Measurements from ENCODE around the gene OCA2.

DNA sequence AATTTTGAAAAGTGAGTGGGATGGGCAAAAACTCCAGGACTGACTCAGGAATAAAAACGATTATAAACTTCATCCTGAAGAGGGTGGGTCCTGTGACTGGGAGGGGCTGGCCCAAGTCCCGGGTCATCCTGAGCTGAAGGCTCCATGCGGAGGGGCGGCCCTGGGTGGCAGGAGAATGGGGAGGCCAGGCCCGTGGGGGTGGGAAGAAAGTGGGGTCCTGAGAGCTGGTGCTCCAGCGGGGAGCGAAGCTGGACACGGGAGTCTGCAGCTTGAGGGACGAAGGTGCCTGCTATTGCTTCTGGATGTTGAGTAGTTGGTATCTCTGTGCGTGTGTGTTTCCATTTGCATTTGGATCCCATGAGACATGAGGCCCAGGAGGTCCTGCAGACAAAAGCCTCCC, 4.7 kb upstream of the OCA2 start:
- TF ChIP-seq, protein P1, sequence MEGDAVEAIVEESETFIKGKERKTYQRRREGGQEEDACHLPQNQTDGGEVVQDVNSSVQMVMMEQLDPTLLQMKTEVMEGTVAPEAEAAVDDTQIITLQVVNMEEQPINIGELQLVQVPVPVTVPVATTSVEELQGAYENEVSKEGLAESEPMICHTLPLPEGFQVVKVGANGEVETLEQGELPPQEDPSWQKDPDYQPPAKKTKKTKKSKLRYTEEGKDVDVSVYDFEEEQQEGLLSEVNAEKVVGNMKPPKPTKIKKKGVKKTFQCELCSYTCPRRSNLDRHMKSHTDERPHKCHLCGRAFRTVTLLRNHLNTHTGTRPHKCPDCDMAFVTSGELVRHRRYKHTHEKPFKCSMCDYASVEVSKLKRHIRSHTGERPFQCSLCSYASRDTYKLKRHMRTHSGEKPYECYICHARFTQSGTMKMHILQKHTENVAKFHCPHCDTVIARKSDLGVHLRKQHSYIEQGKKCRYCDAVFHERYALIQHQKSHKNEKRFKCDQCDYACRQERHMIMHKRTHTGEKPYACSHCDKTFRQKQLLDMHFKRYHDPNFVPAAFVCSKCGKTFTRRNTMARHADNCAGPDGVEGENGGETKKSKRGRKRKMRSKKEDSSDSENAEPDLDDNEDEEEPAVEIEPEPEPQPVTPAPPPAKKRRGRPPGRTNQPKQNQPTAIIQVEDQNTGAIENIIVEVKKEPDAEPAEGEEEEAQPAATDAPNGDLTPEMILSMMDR (IDR thresholded peaks at IDR 0.05), result no peak
- TF ChIP-seq POLR2A (IDR thresholded peaks at IDR 0.05), result no peak
